Stimulated activated CD4-positive, alpha-beta T cell treated with anti-CD3 and anti-CD28 coated beads, TNF-alpha, amount 100 ng/mL, for 4 hours (primary cell): Measurements from ENCODE around the gene SETD2.

Experiments
- DNase-seq, 3 experiments: peaks; one replicate each; pipeline ENCODE4 v3.0.0-alpha.2; 2020; ENCODE audit warnings: low read depth in 3 of 3

Gene SETD2

DNA sequence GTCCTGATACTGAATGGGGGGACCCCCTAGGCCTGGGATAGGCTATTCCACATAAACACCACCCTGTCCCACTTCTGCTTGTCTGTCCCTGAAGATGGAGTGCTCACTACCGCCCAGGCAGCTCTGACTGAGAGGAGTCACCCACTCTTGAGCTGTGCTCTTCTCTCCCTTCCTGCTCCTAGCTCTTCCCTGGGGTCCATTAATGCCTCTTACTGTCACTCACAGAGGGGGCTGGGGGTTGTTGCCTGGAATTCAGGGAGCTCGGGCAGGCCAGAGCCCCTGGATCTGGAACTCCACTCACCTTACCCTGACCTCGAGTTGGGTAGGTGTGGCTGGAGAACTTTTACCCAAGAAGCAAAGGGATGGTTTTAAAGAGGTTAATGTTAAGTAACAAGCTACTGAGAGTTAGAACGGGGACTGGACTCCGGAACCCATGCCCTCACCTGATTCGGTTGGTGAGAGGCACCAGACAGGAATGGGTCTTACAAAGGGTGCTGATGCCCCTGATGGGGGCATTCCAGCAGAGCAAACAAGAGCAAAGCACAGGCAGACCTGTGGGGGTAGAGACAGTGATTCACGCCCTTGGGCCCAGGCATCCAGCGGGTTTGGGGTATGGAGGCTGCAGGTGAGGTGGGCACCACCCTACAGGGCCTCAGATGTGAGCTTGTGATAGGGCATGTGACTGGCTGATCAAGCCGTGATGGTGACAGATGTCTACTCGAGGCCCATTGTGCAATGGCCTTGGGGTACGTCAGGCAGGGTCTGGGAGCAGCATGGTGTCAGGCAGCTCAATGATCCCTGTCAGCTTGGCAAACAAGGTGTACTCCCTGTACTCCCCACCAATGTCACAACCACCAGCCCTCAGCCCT, 179.1 kb downstream of the SETD2 start:
- no peak for DNase-seq

DNA sequence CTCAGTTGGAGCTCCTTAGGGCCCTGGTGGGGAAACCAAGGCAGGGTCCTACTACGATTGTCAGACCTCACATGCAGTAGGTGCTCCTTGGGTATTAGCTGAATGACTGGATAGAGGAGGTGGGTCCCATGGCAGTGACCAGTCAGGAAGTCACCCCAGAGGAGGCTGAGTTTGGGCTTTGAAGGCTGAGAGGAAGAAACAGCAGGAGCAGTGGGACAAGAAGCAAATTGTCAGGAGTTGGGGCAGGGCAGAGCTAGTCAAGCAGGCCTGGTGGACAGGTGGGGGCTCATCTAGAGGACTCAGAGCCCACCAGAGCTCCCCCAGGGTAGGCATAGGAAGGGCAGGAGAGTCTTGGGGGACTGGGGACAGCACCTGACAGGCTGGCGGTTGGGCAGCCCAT, 181.4 kb downstream of the SETD2 start:
- no peak for DNase-seq

DNA sequence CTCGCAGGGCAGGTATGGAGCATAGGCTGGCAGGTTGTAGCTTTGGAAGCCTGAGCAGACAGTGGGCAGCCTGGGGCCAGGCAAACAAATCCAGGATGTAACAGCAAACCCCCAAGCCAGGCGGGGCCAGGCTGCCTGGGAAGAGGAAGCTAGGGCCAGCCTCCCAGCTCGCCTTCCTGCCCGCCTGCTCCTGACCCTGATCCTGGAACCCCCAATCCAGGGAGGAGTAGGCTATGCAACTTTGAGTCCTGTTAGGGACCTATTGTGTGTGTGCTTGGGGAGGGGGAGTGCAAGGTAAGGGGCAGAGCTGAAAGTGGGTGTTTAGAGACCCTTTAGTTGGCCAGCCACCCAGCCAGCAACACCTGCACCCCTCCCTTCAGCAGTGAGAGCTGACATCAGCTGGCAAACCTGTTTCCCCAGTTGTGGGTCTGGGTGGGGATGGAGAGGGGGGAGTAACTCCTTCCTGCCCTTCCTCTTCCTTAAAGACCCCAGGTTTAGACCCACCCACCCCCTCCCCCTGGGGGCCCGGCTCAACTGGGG, 181.9 kb downstream of the SETD2 start:
- no peak for DNase-seq

DNA sequence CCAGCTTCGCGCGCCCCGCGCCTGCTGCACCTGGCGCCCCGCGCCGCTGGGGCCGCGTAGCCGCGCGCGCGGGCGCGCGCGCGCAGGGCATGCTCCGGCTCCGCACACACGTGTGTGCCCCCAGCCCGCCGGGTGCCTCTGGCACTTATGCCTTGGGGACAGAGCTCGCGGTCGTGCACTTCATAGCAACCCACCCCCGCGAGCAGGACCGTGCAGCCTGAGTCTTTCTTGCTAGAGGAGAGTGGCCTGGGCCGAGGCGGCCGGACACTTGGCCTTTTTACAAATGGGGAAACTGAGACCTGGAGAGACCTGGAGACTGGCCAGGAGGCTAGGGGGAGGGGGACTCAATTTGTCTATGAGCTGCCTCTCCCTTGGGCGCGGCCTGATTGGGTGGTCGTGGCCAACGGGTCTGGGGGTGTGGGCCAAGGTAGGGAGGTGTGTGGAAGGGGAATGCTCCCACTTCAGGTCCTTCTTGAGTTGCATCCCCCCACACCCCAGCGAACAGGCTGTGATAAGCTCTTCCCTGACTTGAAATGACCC, 183.9 kb downstream of the SETD2 start:
- no peak for DNase-seq

DNA sequence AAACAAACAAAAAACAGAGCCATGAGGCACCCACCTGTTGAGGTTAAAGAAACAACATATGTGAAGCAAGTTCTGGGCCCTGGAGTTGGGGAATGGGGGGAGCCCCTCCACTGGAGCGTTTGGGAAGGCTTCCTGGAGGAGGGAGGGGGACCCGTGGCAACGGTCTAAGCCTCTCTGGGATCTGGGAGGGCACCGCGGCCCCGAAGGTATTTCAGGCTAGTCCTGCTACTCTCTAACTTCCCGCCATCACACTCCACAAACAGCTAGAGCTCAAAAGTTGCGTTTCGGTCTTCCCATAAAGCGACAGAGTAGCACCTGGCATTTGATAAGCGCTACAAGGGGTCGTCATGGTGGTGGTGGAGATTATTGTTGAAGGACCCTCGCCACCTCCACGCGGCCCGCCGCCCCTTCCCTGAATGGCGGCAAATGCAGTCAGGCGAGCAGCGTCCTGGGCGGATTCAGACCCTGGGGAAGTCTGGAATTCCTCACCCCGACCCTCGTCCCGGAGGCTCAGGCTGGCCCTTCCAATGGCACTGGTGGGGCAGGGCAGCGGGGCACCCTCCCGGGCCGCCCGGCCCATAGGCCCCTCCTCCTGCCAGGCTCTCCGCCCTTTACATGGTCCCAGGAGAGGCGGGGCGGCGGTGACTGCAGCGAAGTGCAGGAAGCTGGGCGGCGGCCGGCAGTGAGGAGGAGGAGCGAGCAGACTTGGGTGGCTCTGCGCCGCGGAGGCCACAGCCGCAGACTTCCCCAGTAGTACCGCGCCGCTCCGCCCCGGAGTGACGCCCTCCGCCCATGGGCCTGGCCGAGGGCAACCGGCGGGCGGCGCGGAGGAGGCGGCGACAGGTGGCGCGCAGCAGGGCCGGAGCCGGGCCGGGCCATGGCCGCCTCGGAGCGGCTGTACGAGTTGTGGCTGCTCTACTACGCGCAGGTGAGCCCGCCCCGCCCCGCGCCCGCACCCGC, 184.6 kb downstream of the SETD2 start, which contains the start of gene NBEAL2:
NBEAL2 (plus strand) TSS at position 682 of the 960 bp plus-strand sequence; CDS start at position 878, 196 bp downstream.
- peak; percentile 91 to 94 (median 93) for DNase-seq

DNA sequence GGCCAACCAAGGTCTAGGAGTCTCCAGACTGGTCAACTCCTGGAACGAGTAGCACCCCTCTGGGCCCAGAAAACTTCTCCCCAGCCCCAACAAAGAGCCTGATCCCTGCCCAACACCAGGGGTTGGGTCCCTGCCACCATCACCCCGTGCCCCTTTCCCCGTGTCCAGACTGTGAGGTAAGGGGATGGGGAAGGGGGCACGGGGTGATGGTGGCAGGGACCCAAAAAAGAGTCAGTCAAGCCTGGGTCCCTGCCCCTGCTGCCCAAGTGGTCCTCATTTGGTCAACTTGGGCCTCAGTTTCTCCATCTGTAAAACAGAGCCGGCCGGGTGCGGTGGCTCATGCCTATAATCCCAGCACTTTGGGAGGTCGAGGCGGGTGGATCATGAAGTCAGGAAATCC, 185.5 kb downstream of the SETD2 start:
- DNase-seq: no peak

DNA sequence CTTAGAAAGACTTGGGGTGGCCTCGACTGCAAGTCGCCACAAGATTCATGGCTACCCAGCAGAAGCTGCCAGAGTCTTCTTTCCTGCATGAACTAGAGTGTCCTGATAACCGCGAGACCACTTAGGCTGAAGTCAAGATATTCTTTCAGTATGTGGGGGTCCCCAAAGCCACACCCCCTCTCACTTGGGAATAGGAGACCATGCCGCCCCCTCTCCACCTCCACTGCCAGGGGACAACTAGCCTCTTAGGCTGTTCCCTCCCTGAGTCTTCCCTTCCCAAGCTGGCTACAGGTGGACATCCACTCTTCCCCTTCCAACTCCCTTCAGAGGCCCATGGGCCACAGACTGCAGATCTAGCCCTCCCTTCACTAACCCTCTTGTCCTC, 186.1 kb downstream of the SETD2 start:
- no peak for DNase-seq

DNA sequence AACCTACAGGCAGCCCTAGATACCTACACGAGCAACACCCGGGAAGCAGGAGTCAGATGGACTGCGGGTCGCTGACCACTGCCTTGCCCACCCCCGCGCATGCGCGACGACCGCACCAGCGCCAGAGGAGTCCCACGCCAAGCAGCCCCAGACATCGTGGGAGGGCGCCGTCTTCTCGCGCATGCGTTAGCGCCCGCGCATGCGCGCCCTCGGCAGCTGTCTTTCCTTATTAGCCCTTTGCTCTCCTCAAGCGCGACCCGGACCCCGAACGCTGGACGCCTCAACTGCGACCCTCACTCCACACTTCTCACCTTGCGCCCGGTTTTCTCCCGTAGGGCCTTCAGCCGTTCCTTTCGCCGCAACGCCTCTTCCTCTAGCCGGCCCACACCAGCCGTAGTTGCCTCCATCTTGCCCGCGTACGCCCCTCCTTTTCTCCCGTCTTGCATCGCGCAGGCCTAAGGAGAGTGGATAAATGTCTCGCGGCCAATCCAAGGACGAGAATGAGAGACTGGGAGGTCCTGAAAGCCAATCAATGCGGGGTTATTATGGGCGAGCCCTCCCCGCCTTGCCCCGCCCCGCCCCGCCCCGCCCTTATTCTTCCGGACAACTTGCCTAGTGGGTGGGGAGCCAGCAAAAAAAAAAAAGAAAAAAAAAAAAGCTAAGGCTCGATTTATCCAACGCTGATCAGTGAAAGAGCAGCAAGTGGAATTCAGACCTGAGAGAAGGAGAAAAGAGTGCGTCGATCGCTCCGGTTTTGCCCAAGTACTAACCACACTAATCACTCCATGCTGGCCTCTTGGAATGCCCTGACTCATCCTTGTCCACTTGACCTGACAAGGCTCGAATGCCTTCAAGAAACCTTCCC, 187.4 kb downstream of the SETD2 start, which contains the start of gene CCDC12:
CCDC12 (minus strand) TSS at position 420 of the 865 bp plus-strand sequence; CDS start at position 407, 13 bp downstream.
- DNase-seq: peak; percentile 78 to 89 (median 86)

DNA sequence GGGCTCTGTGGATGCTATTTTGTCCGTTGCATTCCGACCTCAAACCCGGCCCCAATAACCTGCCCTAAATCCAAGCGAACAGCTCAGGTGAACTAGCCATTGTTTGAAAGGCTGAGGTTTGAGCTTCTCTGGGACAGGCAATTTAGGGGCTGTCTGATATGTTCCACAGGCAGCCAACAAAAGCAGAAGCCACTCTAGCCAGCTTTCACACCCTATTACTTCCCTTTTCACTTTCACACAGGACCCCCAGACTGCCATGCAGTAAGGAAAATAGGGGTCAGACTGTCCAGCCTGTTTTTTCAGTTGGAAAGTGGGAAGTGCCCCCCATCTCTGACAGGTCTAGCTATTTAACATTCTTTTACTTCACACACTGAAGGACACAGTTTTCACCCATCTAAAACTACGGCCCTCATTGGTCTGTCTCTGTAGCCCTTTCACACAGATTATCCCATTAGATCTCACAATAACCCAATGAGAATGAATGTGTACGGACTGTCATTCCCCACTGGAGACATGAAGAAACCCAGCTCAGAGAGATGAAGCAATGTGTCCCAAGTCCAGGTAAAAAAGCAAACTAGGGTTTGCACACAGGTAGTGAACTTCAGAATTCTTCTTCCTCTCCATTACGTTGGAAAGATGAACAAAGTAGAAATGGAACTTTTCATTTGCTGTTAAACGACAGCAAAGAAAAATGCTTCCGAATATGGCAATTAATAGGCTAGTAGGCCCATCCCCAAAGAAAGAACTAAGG, 189.3 kb downstream of the SETD2 start:
- DNase-seq: no peak

DNA sequence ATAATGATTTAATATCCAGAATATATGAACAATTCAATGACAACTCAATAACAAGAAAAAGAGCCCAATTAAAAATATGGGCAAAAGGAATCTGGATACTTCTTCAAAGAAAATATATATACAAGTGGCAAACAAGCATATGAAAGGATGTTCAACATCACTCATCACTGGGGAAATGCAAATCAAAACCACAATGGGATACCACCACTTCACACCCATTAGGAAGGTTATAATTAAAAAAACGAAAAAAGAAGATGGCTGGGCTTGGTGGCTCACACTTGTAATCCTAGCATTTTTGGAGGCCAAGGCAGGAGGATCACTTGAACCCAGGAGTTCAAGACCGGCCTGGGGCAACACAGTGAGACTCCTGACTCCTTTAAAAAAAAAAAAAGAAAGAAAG, 191.5 kb downstream of the SETD2 start:
- no peak for DNase-seq

DNA sequence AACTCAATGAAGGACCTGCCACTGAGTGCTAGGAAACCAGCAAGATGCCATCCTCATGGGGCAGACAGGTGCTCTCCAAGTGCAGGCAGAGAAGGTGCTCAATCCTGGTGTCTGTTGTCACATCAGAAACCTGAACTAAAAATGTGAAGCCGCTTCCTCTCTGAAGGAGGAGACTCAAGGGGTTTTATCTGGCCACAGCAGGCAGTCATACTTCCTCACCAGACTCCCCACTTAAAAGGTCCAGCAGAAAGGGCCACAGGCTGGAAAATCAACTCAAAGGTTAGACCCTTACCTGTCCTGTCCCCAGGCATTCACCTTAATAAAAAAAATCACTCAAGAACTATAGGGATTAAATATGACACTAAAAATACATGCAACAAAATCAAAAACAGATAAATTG, 192.2 kb downstream of the SETD2 start:
- no peak for DNase-seq

DNA sequence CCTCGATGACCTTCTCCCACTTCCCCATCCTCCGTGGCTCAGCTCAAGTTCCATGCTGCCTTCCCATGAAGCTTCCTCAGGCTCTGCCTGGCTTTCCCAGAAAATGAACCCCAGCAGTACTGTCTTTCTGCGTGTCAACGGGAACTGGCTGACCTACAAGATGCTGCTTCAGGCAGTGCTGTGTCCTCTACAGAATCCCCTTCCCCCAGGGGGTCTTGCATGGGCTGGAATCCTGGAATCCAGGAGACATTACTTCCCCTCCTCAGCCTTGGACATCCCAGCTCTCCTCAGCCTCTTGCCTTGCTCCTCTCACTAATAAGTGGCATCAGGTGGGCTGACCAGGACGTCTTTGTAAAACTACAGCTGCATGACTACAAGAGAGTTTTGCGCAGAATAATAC, 192.8 kb downstream of the SETD2 start:
- no peak for DNase-seq

DNA sequence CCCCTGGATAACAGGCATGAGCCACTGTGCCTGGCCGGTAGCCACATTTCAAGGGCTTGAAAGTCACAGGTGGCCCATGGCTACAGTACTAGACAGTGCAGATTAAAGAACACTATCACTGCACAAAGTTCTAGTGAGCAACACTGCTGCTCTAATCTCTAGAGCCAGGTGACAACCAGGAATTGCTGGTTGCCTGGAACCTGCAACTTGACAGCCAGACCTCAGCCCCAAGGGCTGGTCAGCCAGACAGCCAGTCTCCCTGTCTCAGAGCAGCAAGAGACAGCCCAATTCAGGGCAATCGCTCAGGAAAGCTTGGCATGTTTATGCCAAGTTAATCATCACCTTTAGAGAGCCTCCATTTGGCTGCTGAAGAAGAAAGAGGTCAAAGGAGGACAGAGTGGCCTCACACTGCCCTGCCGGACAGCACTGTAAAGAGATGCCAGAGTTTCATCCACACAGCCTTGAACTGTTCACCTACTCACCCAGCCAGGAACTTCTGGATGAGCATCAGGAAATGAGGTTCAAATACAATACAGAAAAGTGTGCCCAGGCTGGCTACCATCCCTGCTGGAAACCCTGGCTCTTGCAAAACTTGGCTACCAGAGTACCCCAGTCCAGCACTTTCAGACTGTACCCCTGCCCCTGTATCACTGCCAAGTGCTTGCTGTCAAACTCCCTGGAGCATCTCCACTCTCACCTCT, 193.4 kb downstream of the SETD2 start:
- DNase-seq: no peak

DNA sequence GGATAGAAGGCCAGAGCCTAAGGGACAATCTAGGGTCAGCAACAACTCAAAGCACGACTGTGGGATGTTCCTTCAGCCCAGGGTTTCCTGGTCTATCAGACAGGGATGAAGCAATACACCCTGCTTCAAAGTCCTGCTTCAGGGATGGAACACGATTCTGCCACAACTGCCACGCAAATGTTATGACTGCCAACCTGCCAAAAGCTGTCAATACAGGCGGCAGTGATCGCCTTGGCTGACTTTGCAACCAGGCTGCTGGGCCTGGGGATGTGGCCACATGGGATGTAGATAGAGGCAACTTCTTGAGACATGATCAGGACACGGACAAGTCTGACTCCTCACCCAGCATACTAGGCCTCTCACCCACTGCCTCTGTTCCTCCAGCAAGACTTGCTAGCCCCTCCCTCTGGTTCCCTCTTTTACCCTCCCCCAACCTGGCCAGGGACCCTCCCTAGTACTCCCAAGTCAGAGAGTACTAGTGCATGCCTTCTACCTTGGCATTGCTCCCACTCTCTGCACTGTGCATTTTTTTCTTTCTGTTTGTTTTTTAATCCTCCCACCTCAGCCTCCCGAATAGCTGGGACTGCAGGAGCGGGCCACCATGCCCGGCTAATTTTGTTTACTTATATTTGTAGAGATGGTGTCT, 195.0 kb downstream of the SETD2 start:
- no peak for DNase-seq

DNA sequence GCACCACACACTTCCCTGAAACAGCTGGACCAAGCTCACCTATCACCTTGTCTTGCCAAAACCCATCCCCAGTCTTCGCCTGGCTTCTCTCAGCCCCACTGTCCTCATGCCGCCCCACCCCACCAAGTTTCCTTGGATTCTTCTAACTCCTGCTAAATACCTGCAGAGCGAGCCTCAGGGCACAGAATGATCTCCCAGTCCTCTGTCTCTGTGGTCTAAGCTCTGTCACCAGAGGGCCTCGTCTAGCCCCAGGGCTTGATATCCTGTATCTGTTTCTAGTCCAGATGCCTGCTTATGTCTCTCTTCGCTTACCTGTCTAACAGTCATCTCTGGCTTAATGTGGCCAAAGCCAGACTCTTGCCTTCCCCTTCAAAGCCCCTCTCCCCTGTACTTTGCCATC, 197.1 kb downstream of the SETD2 start:
- DNase-seq: no peak
